Endodermal cell (in vitro differentiated cells): ENCODE results near the gene KISS1R. TPM values are rescaled to one million over a fixed set of nuclear protein-coding genes. Genes with fewer than 3 reads are reported as not detected.

Experiments
- DNase-seq: peaks from one replicate; pipeline ENCODE4 v3.0.0-alpha.2; 2017
- H3K27ac ChIP-seq: 2 replicates; pipeline ENCODE4 v1.5.1; 2013; ENCODE audit warnings: mild to moderate bottlenecking, low read depth, low read length, moderate library complexity
- H3K27me3 ChIP-seq: 2 replicates; pipeline ENCODE4 v1.6.1; 2013; ENCODE audit warnings: mild to moderate bottlenecking, low read length, moderate library complexity; ENCODE audit not compliant: insufficient read depth, control insufficient read depth, poor library complexity, severe bottlenecking
- H3K36me3 ChIP-seq: 2 replicates; pipeline ENCODE4 v1.7.0; 2013; ENCODE audit warnings: mild to moderate bottlenecking, low read length, moderate library complexity; ENCODE audit not compliant: control insufficient read depth, insufficient read depth
- H3K4me1 ChIP-seq: one replicate; pipeline ENCODE4 v1.7.0; 2013; ENCODE audit warnings: low read length; ENCODE audit not compliant: control insufficient read depth, insufficient read depth
- H3K4me3 ChIP-seq: 2 replicates; pipeline ENCODE4 v1.5.1; 2013; ENCODE audit warnings: mild to moderate bottlenecking, low read length, moderate library complexity
- H3K9ac ChIP-seq: 2 replicates; pipeline ENCODE4 v1.6.1; 2013; ENCODE audit warnings: mild to moderate bottlenecking, low read length, moderate library complexity; ENCODE audit not compliant: poor library complexity, severe bottlenecking; ENCODE audit errors: extremely low read depth
- H3K9me3 ChIP-seq: 2 replicates; pipeline ENCODE4 v1.6.1; 2013; ENCODE audit warnings: mild to moderate bottlenecking, low read length, moderate library complexity; ENCODE audit not compliant: control insufficient read depth
- H3K27ac Mint-ChIP-seq: 2 replicates; pipeline ENCODE4 v1.8.0; 2020; ENCODE audit warnings: mixed read lengths
- H3K27me3 Mint-ChIP-seq: 2 replicates; pipeline ENCODE4 v1.8.0; 2021; ENCODE audit warnings: mild to moderate bottlenecking, mixed read lengths; ENCODE audit not compliant: insufficient read depth
- H3K36me3 Mint-ChIP-seq: 2 replicates; pipeline ENCODE4 v1.8.0; 2020; ENCODE audit warnings: low read depth, mixed read lengths
- H3K4me1 Mint-ChIP-seq: 2 replicates; pipeline ENCODE4 v1.8.0; 2020; ENCODE audit warnings: mixed read lengths
- H3K4me3 Mint-ChIP-seq: 2 replicates; pipeline ENCODE4 v1.8.0; 2020; ENCODE audit warnings: mild to moderate bottlenecking, moderate library complexity, mixed read lengths
- H3K9me3 Mint-ChIP-seq: 2 replicates; pipeline ENCODE4 v1.8.0; 2020; ENCODE audit warnings: mild to moderate bottlenecking, mixed read lengths
- WGBS, 2 experiments: methylation state at CpG; one replicate each; pipeline versions ENCODE4 v1.1.5 to v1.1.7; 2013; ENCODE audit warnings: missing lambda C conversion rate in 2 of 2, mixed read lengths in 1 of 2; ENCODE audit not compliant: insufficient coverage in 1 of 2, insufficient read length in 1 of 2; 5-methylcytosine and 5-hydroxymethylcytosine counted together
- total RNA-seq, 2 donors: library from RNA; stranded (reverse); fragmentation: NEBNext Ultra II Directional in 1 of 2; extraction: Animal tissue kit (Norgen Biotek cat#: 25700) in 1 of 2; gene quantifications; 2 replicates in 1 of 2; 3 replicates in 1 of 2; pipeline ENCODE4 v1.2.1, GENCODE V29; 2021
- TF ChIP-seq, protein P1 (sequence below): fragments of 200-600 bp; sonication (generic); conservative IDR thresholded peaks from 2 replicates; pipeline ENCODE4 v1.5.0; 2021; ENCODE audit warnings: antibody characterized with exemption, mild to moderate bottlenecking

KISS1R gene
- total RNA-seq, 2 donors from 2014 or later, result 0.73 TPM; not detected in 1

DNA sequence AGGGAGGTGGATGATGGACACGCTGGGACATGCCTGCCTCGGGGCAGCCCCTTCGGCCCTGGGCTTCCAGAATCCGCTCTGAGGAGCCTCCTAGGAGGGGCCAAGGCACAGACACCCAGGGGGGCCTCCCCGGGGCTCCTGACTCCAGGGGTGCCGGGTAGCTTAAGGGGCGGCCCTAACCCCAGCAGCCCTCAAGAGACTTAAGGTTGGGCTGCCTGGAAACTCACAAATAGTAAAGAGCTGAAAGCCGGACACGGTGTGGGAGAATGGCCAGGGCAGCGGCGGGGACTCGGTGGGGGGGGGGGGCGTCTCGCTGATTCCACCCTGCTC, 16.4 kb downstream of the KISS1R start:
- 89 to 100% methylated on average over 2 to 12 of the region's 14 CpGs for WGBS, 2 experiments
- TF ChIP-seq, protein P1, sequence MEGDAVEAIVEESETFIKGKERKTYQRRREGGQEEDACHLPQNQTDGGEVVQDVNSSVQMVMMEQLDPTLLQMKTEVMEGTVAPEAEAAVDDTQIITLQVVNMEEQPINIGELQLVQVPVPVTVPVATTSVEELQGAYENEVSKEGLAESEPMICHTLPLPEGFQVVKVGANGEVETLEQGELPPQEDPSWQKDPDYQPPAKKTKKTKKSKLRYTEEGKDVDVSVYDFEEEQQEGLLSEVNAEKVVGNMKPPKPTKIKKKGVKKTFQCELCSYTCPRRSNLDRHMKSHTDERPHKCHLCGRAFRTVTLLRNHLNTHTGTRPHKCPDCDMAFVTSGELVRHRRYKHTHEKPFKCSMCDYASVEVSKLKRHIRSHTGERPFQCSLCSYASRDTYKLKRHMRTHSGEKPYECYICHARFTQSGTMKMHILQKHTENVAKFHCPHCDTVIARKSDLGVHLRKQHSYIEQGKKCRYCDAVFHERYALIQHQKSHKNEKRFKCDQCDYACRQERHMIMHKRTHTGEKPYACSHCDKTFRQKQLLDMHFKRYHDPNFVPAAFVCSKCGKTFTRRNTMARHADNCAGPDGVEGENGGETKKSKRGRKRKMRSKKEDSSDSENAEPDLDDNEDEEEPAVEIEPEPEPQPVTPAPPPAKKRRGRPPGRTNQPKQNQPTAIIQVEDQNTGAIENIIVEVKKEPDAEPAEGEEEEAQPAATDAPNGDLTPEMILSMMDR, result no peak
- H3K4me1 Mint-ChIP-seq, result no peaks in the 10 kb centered on the region
- no peaks in the 10 kb centered on the region for H3K27me3 ChIP-seq
- no peaks in the 10 kb centered on the region for H3K27me3 Mint-ChIP-seq
- H3K27ac Mint-ChIP-seq, result no peak overlapping the region
- peaks cover 50% of the 10 kb centered on the region for H3K36me3 Mint-ChIP-seq
- no peaks in the 10 kb centered on the region for H3K9me3 ChIP-seq
- H3K36me3 ChIP-seq, result peaks cover 38% of the 10 kb centered on the region
- no peak overlapping the region for H3K4me3 ChIP-seq
- no peaks in the 10 kb centered on the region for H3K9me3 Mint-ChIP-seq
- H3K27ac ChIP-seq, result no peak overlapping the region
- DNase-seq, result no peak
- no peaks in the 10 kb centered on the region for H3K4me1 ChIP-seq
- H3K4me3 Mint-ChIP-seq, result no peak overlapping the region
- H3K9ac ChIP-seq, result no peak overlapping the region

DNA sequence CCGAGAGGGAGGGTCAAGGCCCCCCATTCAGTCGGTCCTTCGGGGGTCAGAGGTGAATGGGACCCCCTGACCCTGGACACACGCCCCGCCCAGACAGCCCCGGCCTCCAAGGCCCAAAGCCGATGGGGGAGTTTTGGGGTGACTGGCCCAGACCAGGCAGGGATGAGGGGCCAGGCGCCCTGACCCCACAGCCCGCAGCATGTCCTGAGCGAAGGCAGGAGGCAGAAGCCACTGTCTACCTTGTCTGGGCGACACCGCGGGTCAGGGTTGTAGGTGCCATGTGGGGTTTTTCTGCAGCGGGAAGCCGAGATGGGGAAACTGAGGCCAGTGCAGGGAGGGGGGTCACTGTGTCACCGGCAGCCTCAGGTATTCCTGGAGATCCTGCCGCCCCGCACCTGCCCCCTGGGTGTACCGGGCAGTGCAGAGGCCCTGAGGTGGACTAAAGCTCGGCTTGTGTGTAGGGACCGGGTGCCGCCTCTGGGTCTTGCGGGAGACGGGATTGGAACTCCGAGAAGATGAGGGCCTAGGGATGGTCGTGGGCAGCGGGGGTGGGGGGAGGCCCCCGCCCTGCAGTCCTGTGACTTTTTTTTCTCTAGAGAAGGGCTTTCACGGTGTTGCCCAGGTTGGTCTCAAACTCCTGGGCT, 17.2 kb downstream of the KISS1R start:
- no peak overlapping the region for H3K4me3 ChIP-seq
- no peak for DNase-seq
- no peak overlapping the region for H3K9ac ChIP-seq
- H3K27ac ChIP-seq, result no peak overlapping the region
- no peaks in the 10 kb centered on the region for H3K4me1 ChIP-seq
- 89 to 94% methylated on average over 17 to 29 of the region's 29 CpGs for WGBS, 2 experiments
- no peaks in the 10 kb centered on the region for H3K9me3 ChIP-seq
- Mint-ChIP-seq H3K27ac (no peak overlapping the region), H3K36me3 (peaks cover 49% of the 10 kb centered on the region), H3K4me1 (no peaks in the 10 kb centered on the region), H3K27me3 (no peaks in the 10 kb centered on the region), H3K9me3 (no peaks in the 10 kb centered on the region), H3K4me3 (no peak overlapping the region)
- no peaks in the 10 kb centered on the region for H3K27me3 ChIP-seq
- TF ChIP-seq, protein P1, result no peak
- H3K36me3 ChIP-seq, result peaks cover 41% of the 10 kb centered on the region

DNA sequence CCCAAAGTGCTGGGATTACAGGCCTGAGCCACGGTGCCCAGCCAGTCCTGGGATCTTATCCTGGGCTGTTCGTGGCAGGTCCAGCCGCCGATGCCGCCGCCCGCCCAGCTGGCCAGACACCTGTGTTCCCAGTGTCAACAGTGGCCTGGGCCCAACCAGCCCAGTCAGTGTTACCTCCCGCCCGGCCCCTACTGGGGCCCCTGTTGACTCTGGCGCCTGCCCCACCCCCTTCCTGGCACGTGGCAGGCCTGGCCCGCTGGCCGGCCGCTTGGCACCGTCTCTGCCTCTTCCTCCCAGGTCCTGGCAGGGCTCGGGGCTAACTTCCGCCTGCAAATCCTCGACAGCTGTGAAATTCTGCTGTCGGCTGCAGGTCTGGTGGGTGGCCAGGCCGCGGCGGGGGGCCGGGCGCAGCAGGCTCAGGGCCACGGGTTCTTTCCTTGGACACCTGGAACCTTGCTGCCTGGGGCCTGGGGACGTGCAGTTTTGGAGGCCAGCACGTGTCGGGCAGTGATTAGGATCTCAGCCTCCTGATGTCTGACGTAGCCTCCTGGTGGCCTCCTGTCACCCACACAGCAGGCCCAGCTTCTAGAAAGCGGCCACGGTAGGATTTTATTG, 17.8 kb downstream of the KISS1R start:
- Mint-ChIP-seq H3K4me1 (no peaks in the 10 kb centered on the region), H3K27ac (no peak overlapping the region), H3K36me3 (peaks cover 52% of the 10 kb centered on the region), H3K4me3 (no peak overlapping the region), H3K9me3 (no peaks in the 10 kb centered on the region), H3K27me3 (no peaks in the 10 kb centered on the region)
- H3K27ac ChIP-seq, result no peak overlapping the region
- H3K27me3 ChIP-seq, result no peaks in the 10 kb centered on the region
- no peak overlapping the region for H3K4me3 ChIP-seq
- H3K36me3 ChIP-seq, result peaks cover 43% of the 10 kb centered on the region
- 95 to 96% methylated on average over 25 to 31 of the region's 31 CpGs for WGBS, 2 experiments
- TF ChIP-seq, protein P1, result no peak
- no peaks in the 10 kb centered on the region for H3K9me3 ChIP-seq
- H3K4me1 ChIP-seq, result no peaks in the 10 kb centered on the region
- DNase-seq, result no peak
- no peak overlapping the region for H3K9ac ChIP-seq
